DMS114 treated with DMSO at 0.1 percent for 48 hours (cell line): ENCODE results near the gene CEP170B.

ENCODE experiments used
- DNase-seq: peaks from one replicate; lab custom pipeline; 2025; ENCODE audit not compliant: unreplicated experiment; lab: John Stamatoyannopoulos, UW

Gene CEP170B

GRCh38 chr14:104866451-104867370, 1.6 kb downstream of the CEP170B start:
- DNase-seq = no peak

DNA sequence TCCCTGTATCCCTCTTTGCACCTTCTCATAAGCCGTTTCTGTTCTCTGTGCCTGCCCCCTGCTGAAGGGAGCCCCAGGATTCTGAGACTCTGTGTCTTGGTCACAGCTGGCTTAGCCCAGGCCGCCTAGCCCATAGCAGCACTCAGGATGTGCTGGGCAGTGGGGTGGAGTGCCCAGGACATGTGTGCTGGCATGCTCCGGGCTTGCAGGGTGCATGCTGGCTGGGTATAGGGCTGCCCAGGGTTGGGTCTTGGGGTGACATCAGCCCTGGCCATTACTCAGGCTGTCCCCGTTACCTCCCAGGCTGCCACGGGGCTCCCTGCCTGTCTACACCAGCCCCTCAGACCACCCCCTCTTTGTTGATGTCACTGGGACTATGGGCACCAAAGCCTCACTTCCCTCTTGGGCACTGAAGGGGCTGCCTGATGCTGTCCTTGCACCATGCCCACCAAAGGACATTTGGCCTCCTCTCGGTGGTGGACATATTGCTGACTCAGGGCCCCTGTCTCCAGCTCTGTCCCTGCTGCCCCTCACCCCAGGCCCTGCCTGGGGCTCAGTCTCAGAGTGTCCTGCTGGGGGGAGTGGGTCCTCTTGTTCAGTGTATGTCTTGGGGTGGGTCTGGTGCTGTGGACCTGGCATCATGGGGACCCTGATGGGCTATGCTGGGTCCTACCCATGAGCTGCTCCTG, 2.4 kb downstream of the CEP170B start:
- no peak for DNase-seq

- DNase-seq = no peak
Measured at GRCh38 chr14:104868060-104868740, 3.1 kb downstream of the CEP170B start.

DNA sequence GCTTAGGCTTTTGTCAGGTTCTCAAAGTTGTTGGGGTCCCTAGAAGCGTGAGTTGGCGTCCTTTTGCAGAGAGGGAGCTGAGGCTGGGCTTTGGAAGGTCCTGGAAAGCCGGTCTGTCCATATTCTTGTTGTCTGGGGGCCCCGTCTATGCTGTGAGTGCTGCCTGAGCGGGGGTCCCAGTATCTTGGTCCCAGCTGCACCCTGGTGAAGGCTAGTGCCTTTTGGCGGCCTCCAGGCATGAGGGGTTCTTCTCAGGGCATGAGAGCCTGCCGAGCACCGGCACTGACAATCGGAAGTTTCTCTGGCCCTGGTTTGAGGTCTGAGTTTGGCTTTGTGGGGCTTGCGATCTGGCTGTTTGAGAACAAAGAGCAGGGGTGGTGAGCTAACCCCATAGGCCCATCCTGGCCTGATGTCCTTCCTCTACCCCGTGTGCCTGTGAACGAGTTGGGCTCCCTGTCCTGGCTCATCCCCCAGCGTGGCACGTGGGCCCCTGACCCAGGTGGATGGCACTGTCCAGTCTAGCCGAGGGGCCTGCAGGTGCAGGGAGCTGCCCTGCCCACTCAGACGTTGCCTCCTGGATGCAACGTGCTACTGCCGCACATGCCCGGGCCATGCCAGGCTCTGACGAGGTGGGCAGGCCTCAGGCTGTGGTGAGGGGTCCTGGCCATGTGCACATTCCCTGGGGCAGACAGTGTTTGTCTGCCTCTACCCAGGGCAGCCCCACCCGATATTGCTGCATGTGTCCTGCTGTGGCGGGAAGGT, 3.9 kb downstream of the CEP170B start:
- DNase-seq = no peak

DNA sequence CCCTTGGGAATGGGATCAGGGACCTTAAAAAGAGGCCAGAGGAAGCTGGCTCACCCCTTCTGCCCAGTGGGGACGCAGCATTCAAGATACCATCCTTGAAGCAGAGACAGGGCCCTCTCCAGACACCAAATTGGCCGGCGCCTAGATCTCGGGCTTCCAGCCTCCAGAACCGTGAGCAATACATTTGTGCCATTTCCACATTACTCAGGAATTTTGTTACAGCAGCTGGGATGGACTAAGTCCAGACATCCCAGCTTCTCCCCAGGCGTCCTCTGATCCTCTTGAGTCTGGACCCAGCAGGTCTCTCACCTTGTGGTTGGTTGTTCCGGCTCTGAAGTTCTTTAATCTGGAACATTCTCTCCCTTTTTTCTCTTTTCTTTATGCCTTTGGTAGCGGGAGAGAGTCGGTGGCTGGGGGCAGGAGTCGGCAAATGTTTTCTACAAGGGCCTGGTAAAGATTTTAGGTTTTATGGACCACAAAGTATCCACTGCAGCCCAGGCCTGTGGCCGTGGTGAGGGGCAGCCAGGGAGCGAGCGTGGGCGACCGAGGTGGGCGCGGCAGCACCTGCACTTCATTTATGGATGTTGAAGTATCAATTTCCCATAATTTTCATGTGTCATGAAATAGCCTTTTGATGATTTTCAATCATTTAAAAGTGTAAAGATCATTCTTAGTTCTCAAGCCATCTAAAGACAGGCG, 4.8 kb downstream of the CEP170B start:
- no peak for DNase-seq

DNA sequence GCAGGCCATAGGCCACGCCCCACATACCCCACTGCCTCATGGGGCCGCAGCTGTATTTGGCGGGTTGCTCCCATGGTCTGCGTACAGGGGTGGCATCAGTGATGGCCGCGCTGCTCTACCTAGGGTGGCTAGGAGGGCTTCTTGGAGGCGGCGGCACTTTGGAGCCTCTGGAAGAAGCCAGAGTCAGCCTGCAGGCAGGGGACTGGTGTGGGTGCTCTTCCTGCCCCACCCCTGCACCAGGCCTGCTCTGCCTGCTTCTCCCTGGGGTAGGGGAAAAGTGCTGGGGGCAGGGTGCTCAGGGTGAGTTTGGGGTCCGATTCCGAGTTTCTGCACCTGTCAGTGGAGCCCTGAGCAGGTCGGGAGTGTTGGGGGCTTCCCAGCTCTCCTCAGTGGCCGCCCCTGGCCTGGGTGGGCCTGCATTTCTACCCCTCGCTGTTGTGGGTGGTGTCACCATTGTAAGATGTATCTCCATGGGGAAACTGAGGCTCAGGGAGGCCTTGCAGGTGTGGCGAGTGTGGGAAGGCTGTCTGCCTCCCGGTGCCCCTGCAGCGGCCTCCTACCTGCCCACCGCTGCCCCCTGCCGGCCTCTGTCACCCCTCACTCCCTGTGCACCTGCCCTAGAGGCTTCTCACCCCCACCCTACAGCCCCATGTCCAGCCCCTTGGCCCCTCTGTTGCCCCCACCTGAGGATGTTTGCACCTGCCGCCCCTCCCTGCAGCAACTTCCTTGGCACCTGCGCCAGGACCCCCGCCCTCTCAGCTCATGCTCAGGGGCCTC, 5.5 kb downstream of the CEP170B start:
- DNase-seq = no peak

GRCh38 chr14:104871145-104871655, 6.1 kb downstream of the CEP170B start:
- no peak for DNase-seq

- DNase-seq = no peak
Measured at GRCh38 chr14:104871656-104872468, 6.8 kb downstream of the CEP170B start.

GRCh38 chr14:104872469-104873341, 7.6 kb downstream of the CEP170B start:
- no peak for DNase-seq

- DNase-seq = no peak
Measured at GRCh38 chr14:104873380-104874055, 8.4 kb downstream of the CEP170B start.

DNA sequence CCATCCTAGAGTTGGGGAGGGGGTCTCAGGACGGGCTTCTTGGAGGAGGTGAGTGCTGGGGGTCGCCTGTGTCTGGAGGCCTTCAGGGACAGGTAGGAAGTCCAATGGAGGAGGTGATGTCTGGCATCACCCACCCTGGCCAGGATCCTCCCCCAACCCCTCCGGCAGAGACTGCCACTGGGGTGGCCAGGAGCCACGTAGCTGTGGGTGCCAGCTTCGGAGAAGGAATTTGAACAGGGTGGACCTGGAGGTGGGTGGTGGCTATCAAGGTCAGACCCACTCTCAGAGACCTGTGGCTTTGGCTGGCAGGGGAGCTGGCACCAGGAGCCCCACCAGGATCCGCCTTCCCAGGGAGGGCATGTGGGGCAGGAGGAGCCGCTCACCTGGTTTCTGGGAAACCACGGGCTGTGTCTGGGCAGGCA, 9.1 kb downstream of the CEP170B start:
- DNase-seq = no peak

DNA sequence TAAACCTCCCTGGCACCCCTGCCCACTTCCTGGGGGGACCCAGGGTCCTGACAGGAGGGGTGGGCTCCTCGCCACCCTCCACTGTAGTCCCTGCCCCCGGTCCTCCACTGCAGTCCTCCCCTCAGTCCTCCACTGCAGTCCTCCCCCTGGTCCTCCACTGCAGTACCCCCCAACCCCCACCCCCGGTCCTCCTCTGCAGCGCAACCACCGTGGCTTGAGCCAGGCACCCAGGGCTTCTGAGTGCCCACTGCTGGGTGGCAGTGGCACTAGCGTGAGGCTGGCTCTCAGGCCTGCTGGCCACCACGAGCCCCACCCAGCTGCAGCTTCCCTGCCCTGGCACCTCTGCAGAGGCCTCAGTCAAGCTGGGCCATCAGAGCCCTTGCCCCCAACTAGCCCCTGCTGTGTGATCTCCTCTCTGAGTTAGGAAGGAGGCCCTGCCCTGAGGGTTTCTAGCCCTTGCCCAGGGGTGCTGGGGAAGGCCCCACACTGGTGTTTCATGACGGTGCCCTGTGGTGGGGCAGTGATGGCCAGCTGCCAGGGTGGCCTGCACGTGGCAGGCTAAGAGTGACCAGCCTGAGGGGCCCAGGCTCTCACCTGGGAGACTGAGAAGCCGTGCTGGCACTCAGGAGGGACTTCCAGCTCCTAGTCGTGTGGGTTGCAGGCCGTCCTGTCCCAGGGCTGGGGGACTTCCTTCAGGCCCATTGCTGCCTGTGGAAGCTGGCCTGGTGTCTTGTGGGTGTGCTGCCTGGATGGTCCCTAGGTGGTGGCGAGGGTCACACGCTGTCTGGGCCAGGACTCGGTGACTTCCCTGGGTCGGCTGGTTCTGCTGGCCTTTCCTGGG, 9.7 kb downstream of the CEP170B start:
- DNase-seq = no peak

- no peak for DNase-seq
Measured at GRCh38 chr14:104875412-104875751, 10.3 kb downstream of the CEP170B start.

GRCh38 chr14:104875811-104876210, 10.7 kb downstream of the CEP170B start:
- no peak for DNase-seq

GRCh38 chr14:104876251-104876699, 11.2 kb downstream of the CEP170B start:
- no peak for DNase-seq
